ENCODE measurements around the gene TRAPPC10. TPM values are rescaled to one million over a fixed set of nuclear protein-coding genes. Genes with fewer than 3 reads are reported as not detected.

The TRAPPC10 gene
- total and polyA plus RNA-seq, 9 of the 15 experiments (the other 6 are each of a cell fraction or from before 2014, with no cell fraction given): 1.1 to 33.8 (median 24.3) TPM

GRCh38 chr21:44020551-44020950 is 8.4 kb downstream of the TRAPPC10 start (continued):
- TF ChIP-seq ZHX1 (conservative IDR thresholded peaks at IDR 0.05; ENCODE audit: low read length): no peak
- TF ChIP-seq NFE2L1 (tag; IDR thresholded peaks at IDR 0.05; ENCODE audit: borderline replicate concordance, low read depth): 0 out of 2 replicates have a peak, but pooled peaks have one; percentile 6
- TF ChIP-seq RBM14 (IDR thresholded peaks at IDR 0.05; ENCODE audit: borderline replicate concordance, insufficient read depth, low read depth, low read length): no peak
- no peak for TF ChIP-seq PHB (CRISPR knock-in tag; IDR thresholded peaks at IDR 0.05)
- TF ChIP-seq ZKSCAN1 (IDR thresholded peaks at IDR 0.05; ENCODE audit: low read depth, low read length): no peak
- TF ChIP-seq E2F1 (CRISPR knock-in tag; IDR thresholded peaks at IDR 0.05): no peak
- no peak for TF ChIP-seq TRIM24 (IDR thresholded peaks at IDR 0.05)

Data from K562 (cell line).